Endothelial cell of umbilical vein (primary cell): ENCODE data around the gene OSBP2.

Source experiments
- POLR2AphosphoS5 ChIP-seq: IDR thresholded peaks from 2 replicates; pipeline ENCODE4 v1.6.1; 2012; ENCODE audit warnings: low read depth, mild to moderate bottlenecking, control low read depth, low read length, moderate library complexity; ENCODE audit not compliant: insufficient read depth
- TF ChIP-seq, protein P1 (sequence below), 2 donors: IDR thresholded peaks; 1 replicate in 1 of 2; 2 replicates in 1 of 2; pipeline ENCODE4 v1.5.1; 2011; ENCODE audit warnings: low read length in 2 of 2, mild to moderate bottlenecking in 2 of 2, moderate library complexity in 2 of 2, control low read depth in 1 of 2, inconsistent platforms in 1 of 2, low read depth in 1 of 2; ENCODE audit not compliant: insufficient read depth in 1 of 2; ENCODE audit errors: extremely low read depth in 1 of 2

DNA sequence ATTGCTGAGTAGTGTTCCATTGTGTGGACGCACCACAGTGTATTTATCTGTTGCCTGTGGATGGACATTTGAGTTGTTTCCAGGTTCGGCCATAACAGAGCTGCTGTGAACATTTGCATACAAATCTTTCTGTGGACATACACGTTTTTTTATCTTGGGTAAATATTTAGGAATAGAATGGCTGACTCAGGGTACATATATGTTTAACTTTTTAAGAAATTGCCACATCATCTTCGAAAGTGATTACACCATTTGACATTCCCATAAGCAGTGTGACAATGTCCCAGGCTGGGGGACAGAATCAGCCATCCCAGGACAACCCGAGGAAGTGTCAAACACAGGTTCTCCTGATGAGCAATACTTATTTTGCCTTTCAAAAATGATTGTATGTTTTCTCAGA is 87.9 kb downstream of the OSBP2 start:
- TF ChIP-seq, protein P1, sequence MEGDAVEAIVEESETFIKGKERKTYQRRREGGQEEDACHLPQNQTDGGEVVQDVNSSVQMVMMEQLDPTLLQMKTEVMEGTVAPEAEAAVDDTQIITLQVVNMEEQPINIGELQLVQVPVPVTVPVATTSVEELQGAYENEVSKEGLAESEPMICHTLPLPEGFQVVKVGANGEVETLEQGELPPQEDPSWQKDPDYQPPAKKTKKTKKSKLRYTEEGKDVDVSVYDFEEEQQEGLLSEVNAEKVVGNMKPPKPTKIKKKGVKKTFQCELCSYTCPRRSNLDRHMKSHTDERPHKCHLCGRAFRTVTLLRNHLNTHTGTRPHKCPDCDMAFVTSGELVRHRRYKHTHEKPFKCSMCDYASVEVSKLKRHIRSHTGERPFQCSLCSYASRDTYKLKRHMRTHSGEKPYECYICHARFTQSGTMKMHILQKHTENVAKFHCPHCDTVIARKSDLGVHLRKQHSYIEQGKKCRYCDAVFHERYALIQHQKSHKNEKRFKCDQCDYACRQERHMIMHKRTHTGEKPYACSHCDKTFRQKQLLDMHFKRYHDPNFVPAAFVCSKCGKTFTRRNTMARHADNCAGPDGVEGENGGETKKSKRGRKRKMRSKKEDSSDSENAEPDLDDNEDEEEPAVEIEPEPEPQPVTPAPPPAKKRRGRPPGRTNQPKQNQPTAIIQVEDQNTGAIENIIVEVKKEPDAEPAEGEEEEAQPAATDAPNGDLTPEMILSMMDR (IDR thresholded peaks at IDR 0.05; ENCODE audit: extremely low read depth in 1 of 2, insufficient read depth in 1 of 2, low read depth in 1 of 2, low read length in 2 of 2), result no peak
- no peak for TF ChIP-seq POLR2AphosphoS5
